OCI-LY7 (cell line): Measurements from ENCODE around the gene TIMM22. TPM values are rescaled to one million over a fixed set of nuclear protein-coding genes. Genes with fewer than 3 reads are reported as not detected.

Experiments used
- BruUV-seq: library from RNA; stranded (reverse); fragments of 400-500 nt; replicated peaks from 2 replicates; lab custom pipeline; 2021; lab: Mats Ljungman, UMichigan
- CTCF ChIA-PET: fragments of 300-600 bp; sonication (Branson Sonifier 250); formaldehyde crosslinking; loops from one replicate; lab custom pipeline; 2022; ENCODE audit warnings: antibody characterized with exemption; ENCODE audit not compliant: unreplicated experiment; lab: Charles Lee
- POLR2A ChIA-PET: fragments of 300-600 bp; sonication (Branson Sonifier 250); formaldehyde crosslinking; loops from one replicate; lab custom pipeline; 2022; ENCODE audit warnings: antibody characterized with exemption; lab: Charles Lee
- DNase-seq: peaks from one replicate; pipeline ENCODE4 v3.0.0-alpha.2; 2015; ENCODE audit warnings: low spot score
- H2AFZ ChIP-seq: fragments of 200-600 bp; sonication (generic), shearing (Covaris generic); 2 replicates; pipeline ENCODE4 v1.6.1; 2014; ENCODE audit warnings: mild to moderate bottlenecking, antibody characterized with exemption, low read length, moderate library complexity
- H3K27ac ChIP-seq: fragments of 200-600 bp; sonication (generic); 2 replicates; pipeline ENCODE4 v1.5.1; 2014; ENCODE audit warnings: mixed run types, low read depth, mild to moderate bottlenecking, moderate library complexity, low read length, inconsistent platforms; ENCODE audit not compliant: poor library complexity, severe bottlenecking
- H3K36me3 ChIP-seq: fragments of 200-600 bp; sonication (generic); 2 replicates; pipeline ENCODE4 v1.6.1; 2014; ENCODE audit warnings: mild to moderate bottlenecking, antibody characterized with exemption, low read length, moderate library complexity, mixed read lengths; ENCODE audit not compliant: insufficient read depth
- H3K4me1 ChIP-seq: fragments of 200-600 bp; sonication (generic); 2 replicates; pipeline ENCODE4 v1.5.1; 2014; ENCODE audit warnings: mild to moderate bottlenecking, low read length; ENCODE audit not compliant: insufficient read depth, poor library complexity, severe bottlenecking
- H3K4me2 ChIP-seq: fragments of 200-600 bp; sonication (generic); 2 replicates; pipeline ENCODE4 v1.6.1; 2014; ENCODE audit warnings: mild to moderate bottlenecking, low read length
- H3K4me3 ChIP-seq: fragments of 200-600 bp; sonication (generic); 2 replicates; pipeline ENCODE4 v1.5.1; 2014; ENCODE audit warnings: mild to moderate bottlenecking, low read depth, low read length; ENCODE audit not compliant: poor library complexity, severe bottlenecking
- H3K79me2 ChIP-seq: fragments of 200-600 bp; sonication (generic); 2 replicates; pipeline ENCODE4 v1.6.1; 2016; ENCODE audit warnings: low read depth, mild to moderate bottlenecking, low read length, moderate library complexity, mixed read lengths; ENCODE audit not compliant: insufficient read depth
- H3K9me2 ChIP-seq: fragments of 200-600 bp; sonication (generic); 2 replicates; pipeline ENCODE4 v1.6.1; 2016; ENCODE audit warnings: mild to moderate bottlenecking, low read length, mixed read lengths; ENCODE audit not compliant: insufficient read depth
- H3K9me3 ChIP-seq: fragments of 200-600 bp; sonication (generic); 2 replicates; pipeline ENCODE4 v1.6.1; 2014; ENCODE audit warnings: mild to moderate bottlenecking, mixed run types, low read length, mixed read lengths
- H4K20me1 ChIP-seq: fragments of 200-600 bp; sonication (generic); 2 replicates; pipeline ENCODE4 v1.6.1; 2014; ENCODE audit warnings: mild to moderate bottlenecking, antibody characterized with exemption, low read length, moderate library complexity, mixed read lengths; ENCODE audit not compliant: insufficient read depth
- CTCF ChIP-seq: fragments of 200-600 bp; sonication (generic); conservative IDR thresholded peaks from 2 replicates; pipeline ENCODE4 v1.5.1; 2014; ENCODE audit warnings: mild to moderate bottlenecking, antibody characterized with exemption, low read length, moderate library complexity, mixed read lengths
- EZH2phosphoT487 ChIP-seq: fragments of 200-600 bp; sonication (generic); IDR thresholded peaks from 2 replicates; pipeline ENCODE4 v1.6.1; 2018; ENCODE audit warnings: low read depth, borderline replicate concordance, mild to moderate bottlenecking, mixed run types, antibody characterized with exemption, low read length, moderate library complexity, mixed read lengths
- intact Hi-C: fragments of 100-400 bp; cut with micrococcal nuclease; formaldehyde crosslinking; loops from one replicate; pipeline ENCODE4 v1.10.0; 2022; ENCODE audit not compliant: unreplicated experiment
- total RNA-seq, 2 experiments: library from RNA; depleted of rRNA in 1 of 2; stranded (reverse); fragments of >200 nt in 1 of 2; shearing (Covaris generic) in 1 of 2; gene quantifications; 2 replicates each; pipeline ENCODE4 v1.2.3, GENCODE V29; 2014 to 2022

TIMM22 gene
- total RNA-seq, 2 experiments from 2014 or later, result 13.8 to 15.7 TPM

- Histone ChIP-seq H3K4me2 (no peak overlapping the region), H3K79me2 (no peaks in the 10 kb centered on the region), H3K9me2 (no peaks in the 10 kb centered on the region), H3K4me3 (no peak overlapping the region), H3K36me3 (no peaks in the 10 kb centered on the region), H4K20me1 (no peaks in the 10 kb centered on the region), H3K27ac (no peak overlapping the region), H2AFZ (no peak overlapping the region), H3K9me3 (no peaks in the 10 kb centered on the region), H3K4me1 (no peaks in the 10 kb centered on the region)
- DNase-seq, result no peak
- intact Hi-C loops, result no loop called here
- POLR2A ChIA-PET, result interaction anchor here (0.6 kb wide), 1 partner anchor 17 kb away, joined by 3 read pairs; no protein-coding TSS in a partner anchor
- BruUV-seq, result no TSS peak
- CTCF ChIA-PET, result no interaction called here
- TF ChIP-seq EZH2phosphoT487 (no peak), CTCF (no peak)
Observed at GRCh38 chr17:962670-963069, 34.3 kb upstream of the TIMM22 start.

GRCh38 chr17:964876-965275, 32.1 kb upstream of the TIMM22 start:
- no TSS peak for BruUV-seq
- H3K79me2 ChIP-seq, result no peaks in the 10 kb centered on the region
- CTCF ChIA-PET, result no interaction called here

More at GRCh38 chr17:964876-965275, 32.1 kb upstream of the TIMM22 start:
- no peak overlapping the region for H3K27ac ChIP-seq
- H3K9me2 ChIP-seq, result no peaks in the 10 kb centered on the region
- no peak for DNase-seq
- no peaks in the 10 kb centered on the region for H3K36me3 ChIP-seq
- no peak overlapping the region for H3K4me2 ChIP-seq
- POLR2A ChIA-PET, result no interaction called here
- H3K4me1 ChIP-seq, result no peaks in the 10 kb centered on the region
- intact Hi-C loops, result no loop called here
- no peak overlapping the region for H3K4me3 ChIP-seq
- H3K9me3 ChIP-seq, result no peaks in the 10 kb centered on the region
- no peaks in the 10 kb centered on the region for H4K20me1 ChIP-seq
- no peak overlapping the region for H2AFZ ChIP-seq
- TF ChIP-seq EZH2phosphoT487 (no peak), CTCF (no peak)
